GM18519 (cell line): ENCODE data around the gene KCTD1.

Experiments used
- ATAC-seq: cut with Tn5 transposase; IDR thresholded peaks from one replicate; pipeline ENCODE4 v1.9.1; 2021; ENCODE audit warnings: mild to moderate bottlenecking, moderate library complexity; ENCODE audit not compliant: unreplicated experiment, low FRiP score

KCTD1 gene

DNA sequence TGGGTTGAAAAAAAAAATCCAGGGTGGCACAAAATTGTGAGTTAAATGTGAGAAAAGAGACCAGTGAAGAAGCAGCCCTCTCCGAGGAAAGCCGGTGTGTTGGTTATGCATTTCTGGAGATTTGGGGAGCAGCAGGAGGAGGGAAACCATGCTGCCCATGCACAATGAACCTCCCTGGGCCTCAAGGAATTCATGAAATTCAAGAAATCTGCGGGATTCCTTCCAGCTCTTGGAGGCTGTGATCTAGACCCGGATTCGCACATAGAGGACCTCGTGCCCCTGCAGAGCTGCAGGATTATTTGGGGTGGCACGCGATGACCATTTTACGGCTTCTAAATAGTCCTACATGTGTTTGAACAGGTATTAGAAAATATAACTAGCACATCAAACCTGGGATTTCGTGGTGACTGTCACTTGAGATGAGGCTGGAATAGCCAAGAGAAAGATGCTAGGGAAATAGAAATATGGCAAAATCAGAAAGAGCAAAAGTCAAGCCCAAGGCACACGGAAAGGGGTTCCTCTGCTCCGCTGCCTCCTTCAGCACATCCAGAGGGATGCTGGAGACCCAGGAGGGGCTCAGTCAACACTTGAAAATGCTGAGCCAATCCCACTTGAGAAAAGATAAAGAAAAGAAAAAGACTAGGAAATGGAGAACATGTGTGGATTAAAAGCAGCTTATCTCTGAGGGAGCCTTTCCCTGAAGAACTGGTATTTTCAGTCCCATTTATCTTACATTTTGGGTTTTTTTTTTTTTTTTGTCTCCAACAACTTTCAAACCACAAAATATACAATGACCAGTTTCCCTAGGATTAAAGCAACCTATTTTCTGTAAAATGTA is 22.0 kb downstream of the KCTD1 start:
- no peak for ATAC-seq

- no peak for ATAC-seq
Observed at GRCh38 chr18:26524504-26525351, 23.6 kb downstream of the KCTD1 start.

GRCh38 chr18:26524002-26524401 is 24.4 kb downstream of the KCTD1 start:
- ATAC-seq = no peak

GRCh38 chr18:26521617-26522016 is 26.7 kb downstream of the KCTD1 start:
- ATAC-seq = no peak

GRCh38 chr18:26520974-26521373 is 27.4 kb downstream of the KCTD1 start:
- ATAC-seq = no peak

DNA sequence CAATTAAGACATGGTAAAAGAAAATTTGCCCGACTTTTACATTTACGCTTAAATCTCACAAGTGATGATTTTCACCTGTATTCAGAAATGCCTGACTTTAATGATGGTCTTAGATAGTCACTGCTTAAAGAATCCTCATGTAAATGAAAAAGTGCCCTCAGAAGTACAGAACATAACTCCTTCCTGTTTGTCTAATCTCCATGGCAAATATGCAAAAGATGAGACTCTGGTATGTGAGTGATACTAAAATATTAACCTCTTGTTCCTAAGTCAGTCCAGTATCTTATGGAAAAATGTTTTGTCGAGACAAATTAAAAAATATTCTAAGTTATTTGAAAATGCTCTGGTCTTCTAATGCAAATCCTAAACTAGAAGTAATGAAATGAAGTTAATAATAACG is 29.2 kb downstream of the KCTD1 start:
- ATAC-seq = no peak

DNA sequence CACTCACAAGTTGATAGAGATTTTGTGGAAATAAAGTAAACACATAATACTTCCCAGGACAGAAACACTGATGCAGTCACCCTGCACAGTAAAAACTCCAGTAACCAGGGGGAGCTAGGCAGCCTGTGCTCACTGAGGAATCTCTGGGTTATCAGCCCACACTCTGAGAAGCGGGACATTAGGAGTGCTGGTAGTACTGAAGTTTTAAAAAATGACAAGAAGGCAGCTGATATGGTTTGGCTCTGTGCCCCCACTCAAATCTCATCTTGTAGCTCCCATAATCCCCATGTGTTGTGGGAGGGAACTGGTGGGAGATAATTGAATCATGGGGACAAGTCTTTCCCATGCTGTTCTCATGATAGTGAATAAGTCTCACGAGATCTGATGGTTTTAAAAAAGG is 31.4 kb downstream of the KCTD1 start:
- no peak for ATAC-seq

GRCh38 chr18:26515643-26516487 is 32.5 kb downstream of the KCTD1 start:
- ATAC-seq = no peak

DNA sequence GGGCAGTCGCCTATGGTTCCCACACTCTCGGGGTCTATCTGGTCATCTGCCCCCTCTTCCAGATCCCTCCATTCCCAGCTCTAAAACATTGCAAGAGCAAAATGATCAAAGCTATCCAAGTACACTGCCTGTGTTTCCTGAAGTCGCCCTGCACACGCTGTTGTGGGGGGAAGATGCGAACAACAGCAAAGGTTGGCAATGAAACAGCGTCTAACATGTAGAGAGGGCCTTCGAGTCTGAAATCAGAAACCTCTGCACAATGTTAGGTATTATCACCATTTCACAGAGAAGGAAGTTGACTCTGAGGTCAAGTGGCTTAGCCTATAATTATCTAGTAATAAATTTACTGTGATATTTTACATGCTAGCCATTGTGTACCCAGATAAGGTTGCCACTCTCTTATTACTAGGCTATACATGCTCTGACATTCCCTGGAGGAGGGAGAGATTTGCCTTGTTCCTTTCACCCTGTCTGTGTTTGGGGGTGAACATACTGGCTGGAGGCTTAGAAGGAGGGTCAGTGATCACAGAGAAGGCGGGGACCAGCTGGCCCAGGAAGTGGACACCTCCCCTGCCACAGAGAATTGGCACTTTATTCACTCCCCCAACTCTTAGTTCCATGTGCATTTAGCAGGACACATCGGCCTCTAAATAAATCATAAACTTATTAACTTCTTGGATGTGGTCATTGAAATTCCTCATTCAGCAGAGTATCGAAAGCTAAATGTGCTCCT is 36.8 kb downstream of the KCTD1 start:
- no peak for ATAC-seq

GRCh38 chr18:26510337-26510736 is 38.0 kb downstream of the KCTD1 start:
- no peak for ATAC-seq

- no peak for ATAC-seq
Observed at GRCh38 chr18:26506012-26506411, 42.3 kb downstream of the KCTD1 start.

- ATAC-seq = no peak
Observed at GRCh38 chr18:26504831-26505230, 43.5 kb downstream of the KCTD1 start.

- ATAC-seq = no peak
Observed at GRCh38 chr18:26503382-26503781, 45.0 kb downstream of the KCTD1 start.

DNA sequence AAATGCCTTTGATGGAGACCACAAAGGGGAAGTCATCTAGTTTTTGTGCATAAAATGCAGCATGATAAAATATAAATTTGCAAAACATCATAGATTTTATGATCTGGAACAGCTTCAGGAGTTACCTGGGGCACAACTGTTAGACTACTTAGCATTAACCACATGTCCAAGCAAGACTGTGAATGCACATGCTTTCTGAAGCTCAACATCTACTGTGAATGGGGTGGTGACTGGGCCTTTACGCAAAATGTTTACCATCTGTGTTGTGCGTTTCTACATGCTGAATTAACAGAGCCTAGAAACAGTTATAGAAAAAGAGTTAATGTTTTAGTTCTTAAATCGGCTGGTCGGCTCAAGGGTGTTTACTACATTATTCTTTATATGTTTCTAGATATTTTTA is 45.5 kb downstream of the KCTD1 start:
- ATAC-seq = no peak

DNA sequence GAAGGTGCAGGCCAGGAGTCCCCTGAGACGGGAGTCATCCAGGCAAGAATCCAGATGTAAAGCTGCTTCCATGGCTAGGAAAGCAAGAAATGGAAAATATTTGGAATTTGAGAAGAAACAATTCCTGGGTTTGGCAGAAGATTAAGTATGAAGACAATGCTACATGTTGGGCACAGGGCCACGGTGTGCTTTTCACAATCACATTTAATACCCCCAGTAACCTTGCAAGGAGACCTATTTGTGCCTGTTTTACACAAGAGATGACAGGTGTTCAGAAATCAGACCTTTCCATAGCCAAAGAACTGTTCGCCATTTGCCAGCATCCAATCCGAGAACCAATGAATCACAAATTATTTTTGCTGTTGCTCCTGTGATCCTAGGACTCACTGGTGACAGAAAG is 50.5 kb downstream of the KCTD1 start:
- ATAC-seq = no peak

- ATAC-seq = no peak
Observed at GRCh38 chr18:26496528-26496927, 51.8 kb downstream of the KCTD1 start.

DNA sequence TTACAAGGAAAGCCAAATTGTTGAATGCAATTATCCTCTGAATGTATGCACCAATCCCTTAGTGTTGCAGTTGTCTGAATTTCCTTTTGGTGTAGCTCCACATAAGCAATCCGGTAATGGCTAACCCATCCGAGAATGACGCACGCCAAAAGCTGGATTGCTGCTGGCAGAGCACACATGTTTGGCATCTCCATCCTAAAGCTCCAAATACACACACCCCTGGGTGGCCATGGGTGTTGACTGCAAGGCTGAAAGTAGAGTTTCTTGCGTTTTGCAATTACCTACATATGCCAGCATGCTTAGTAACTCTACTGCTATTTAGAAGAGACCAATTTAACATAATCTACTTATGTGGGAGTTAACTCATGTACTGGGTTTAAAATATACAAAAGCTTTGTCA is 53.1 kb downstream of the KCTD1 start:
- no peak for ATAC-seq

DNA sequence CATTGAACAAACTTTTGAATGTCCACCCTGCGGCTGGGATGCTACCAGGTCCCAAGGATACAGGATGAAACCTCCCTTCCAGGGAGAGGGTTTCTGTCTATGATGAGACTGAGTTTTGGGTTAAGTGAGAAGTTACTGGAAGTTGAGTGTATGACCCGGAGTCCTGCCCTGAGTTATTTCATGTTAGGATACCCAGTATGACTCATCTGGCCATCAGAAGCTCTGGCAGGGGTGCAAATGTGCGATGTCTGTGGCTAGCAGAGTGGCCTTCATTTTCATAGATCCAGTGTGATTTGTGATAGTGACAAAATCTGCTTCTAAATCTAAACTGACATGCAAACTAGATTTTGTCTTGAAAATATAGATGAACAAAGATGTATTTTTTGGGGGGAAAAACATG is 55.3 kb downstream of the KCTD1 start:
- no peak for ATAC-seq

GRCh38 chr18:26491194-26491816 is 57.0 kb downstream of the KCTD1 start:
- ATAC-seq = no peak

DNA sequence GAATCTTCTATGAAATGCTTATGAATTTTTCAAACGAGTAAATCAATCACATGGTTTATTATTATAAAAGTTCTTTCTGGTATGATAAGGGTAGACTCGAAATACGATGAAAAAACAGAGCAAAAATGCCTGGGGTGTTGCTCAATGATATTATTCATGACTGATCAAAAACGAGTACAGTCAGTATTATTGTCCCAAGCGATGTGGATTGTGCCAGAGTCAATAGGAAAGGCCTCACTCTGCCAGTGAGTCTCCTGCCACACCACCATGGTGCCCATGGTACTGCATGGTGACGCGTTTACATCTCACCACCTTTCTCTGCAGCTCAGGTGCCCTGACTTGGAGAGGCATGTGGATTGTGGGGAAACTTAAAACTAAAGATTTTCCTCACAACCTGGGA is 58.5 kb downstream of the KCTD1 start:
- no peak for ATAC-seq
